T-cell (primary cell): Measurements from ENCODE around the gene TMEM164. TPM values are rescaled to one million over a fixed set of nuclear protein-coding genes. Genes with fewer than 3 reads are reported as not detected.

Source experiments
- ATAC-seq, 4 experiments: fragments of 200-7000 bp in 3 of 4; fragments of 150-1000 bp in 1 of 4; cut with Tn5 transposase; replicated peaks in 1 of 4; 1 replicate in 3 of 4; 2 replicates in 1 of 4; pipeline ENCODE4 v1.10.0; 2021; ENCODE audit warnings: moderate library complexity in 3 of 4, mild to moderate bottlenecking in 2 of 4, moderate number of reproducible peaks in 1 of 4
- CTCF ChIA-PET, 2 donors: fragments of 300-600 bp; sonication (Branson Sonifier 250); formaldehyde crosslinking; loops; one replicate each; lab custom pipeline; 2022; ENCODE audit warnings: antibody characterized with exemption in 2 of 2; lab: Charles Lee
- POLR2A ChIA-PET, 2 donors: fragments of 300-600 bp; sonication (Branson Sonifier 250); formaldehyde crosslinking; loops; one replicate each; lab custom pipeline; 2022; ENCODE audit warnings: antibody characterized with exemption in 2 of 2; lab: Charles Lee
- DNase-seq, 35 experiments: peaks; one replicate each; pipeline versions ENCODE4 v3.0.0 to v3.0.0-alpha.2; 2013 to 2023
- H3K27ac ChIP-seq: one replicate; pipeline ENCODE4 v1.5.1; 2013; ENCODE audit warnings: low read length
- H3K27me3 ChIP-seq, 2 experiments: replicated peaks in 1 of 2; 1 replicate in 1 of 2; 2 replicates in 1 of 2; pipeline versions ENCODE4 v1.6.1 to v1.7.0; 2013; ENCODE audit warnings: low read length in 1 of 2, mixed read lengths in 1 of 2; ENCODE audit not compliant: control insufficient read depth in 2 of 2, insufficient read depth in 2 of 2; ENCODE audit errors: extremely low read depth in 1 of 2
- H3K36me3 ChIP-seq, 2 donors: 1 replicate in 1 of 2; 2 replicates in 1 of 2; pipeline versions ENCODE4 v1.6.1 to v1.7.0; 2013; ENCODE audit warnings: low read length in 1 of 2; ENCODE audit not compliant: control insufficient read depth in 2 of 2, insufficient read depth in 1 of 2; ENCODE audit errors: extremely low read depth in 1 of 2
- H3K4me1 ChIP-seq, 2 experiments: 1 replicate in 1 of 2; 2 replicates in 1 of 2; pipeline versions ENCODE4 v1.6.1 to v1.7.0; 2013; ENCODE audit warnings: low read length in 2 of 2, mixed read lengths in 1 of 2; ENCODE audit not compliant: insufficient read depth in 2 of 2, control insufficient read depth in 1 of 2; ENCODE audit errors: extremely low read depth in 1 of 2
- H3K4me3 ChIP-seq, 2 donors: 1 replicate in 1 of 2; 2 replicates in 1 of 2; pipeline versions ENCODE4 v1.5.1 to v1.7.0; 2013; ENCODE audit warnings: mild to moderate bottlenecking in 2 of 2, low read length in 1 of 2, moderate library complexity in 1 of 2; ENCODE audit not compliant: control insufficient read depth in 1 of 2; ENCODE audit errors: extremely low read depth in 1 of 2
- H3K9me3 ChIP-seq: 2 replicates; pipeline ENCODE4 v1.7.0; 2013
- H3K27ac Mint-ChIP-seq, 2 donors: one replicate each; pipeline ENCODE4 v1.8.0; 2020 to 2021; ENCODE audit warnings: mild to moderate bottlenecking in 2 of 2, mixed read lengths in 2 of 2
- H3K27me3 Mint-ChIP-seq, 2 donors: one replicate each; pipeline ENCODE4 v1.8.0; 2021 to 2022; ENCODE audit warnings: mixed read lengths in 2 of 2
- H3K36me3 Mint-ChIP-seq: one replicate; pipeline ENCODE4 v1.8.0; 2021; ENCODE audit warnings: mixed read lengths
- H3K4me1 Mint-ChIP-seq, 3 donors: one replicate each; pipeline ENCODE4 v1.8.0; 2020 to 2022; ENCODE audit warnings: mixed read lengths in 3 of 3, mild to moderate bottlenecking in 1 of 3
- H3K4me3 Mint-ChIP-seq, 3 donors: one replicate each; pipeline ENCODE4 v1.8.0; 2020 to 2022; ENCODE audit warnings: mild to moderate bottlenecking in 3 of 3, mixed read lengths in 3 of 3, moderate library complexity in 3 of 3
- H3K9me3 Mint-ChIP-seq, 3 donors: one replicate each; pipeline ENCODE4 v1.8.0; 2020 to 2022; ENCODE audit warnings: mixed read lengths in 3 of 3
- WGBS: methylation state at CpG from one replicate; pipeline ENCODE4 v1.1.5; 2013; ENCODE audit warnings: missing lambda C conversion rate; ENCODE audit not compliant: insufficient coverage; 5-methylcytosine and 5-hydroxymethylcytosine counted together
- total RNA-seq, 35 experiments: library from RNA in 6 of 35; stranded (reverse) in 6 of 35; fragments of 120-200 nt in 1 of 35; gene quantifications; one replicate each; pipeline versions ENCODE4 v1.2.1 to v1.2.4 and lab custom pipeline; 2013 to 2026

The TMEM164 gene
- total RNA-seq, 5 donors from 2014 or later (not counting 1 experiment from before 2014, with no cell fraction given) = 16.9 to 20.6 (median 19.8) TPM

- DNase-seq = no peak
- no peaks in the 10 kb centered on the region for H3K9me3 Mint-ChIP-seq
- peaks cover 2 to 9% of the 10 kb centered on the region in 2 experiments for H3K4me1 ChIP-seq
- no CpG with 5 or more reads among the region's 4 CpGs for WGBS
- no peak overlapping the region for H3K4me3 ChIP-seq
- H3K36me3 ChIP-seq = no peaks in the 10 kb centered on the region
- H3K27ac ChIP-seq = no peak overlapping the region
- no peaks in the 10 kb centered on the region for H3K9me3 ChIP-seq
- ChIA-PET POLR2A (no interaction called here), CTCF (no interaction called here)
- H3K27me3 Mint-ChIP-seq = no peaks in the 10 kb centered on the region
- no peak for ATAC-seq
- H3K4me3 Mint-ChIP-seq = no peak overlapping the region
- H3K27me3 ChIP-seq = no peaks in the 10 kb centered on the region
- peaks cover 4% of the 10 kb centered on the region for H3K36me3 Mint-ChIP-seq
- peak overlapping the region in 1 of 2 donors; percentile 12 for H3K27ac Mint-ChIP-seq
- peaks cover 16 to 19% (median 17%) of the 10 kb centered on the region in 3 donors for H3K4me1 Mint-ChIP-seq
Measured at GRCh38 chrX:110192516-110192915, 189.6 kb downstream of the TMEM164 start.

- Mint-ChIP-seq H3K27ac (no peak overlapping the region), H3K4me3 (no peak overlapping the region)
Measured at GRCh38 chrX:110194977-110195376, 192.1 kb downstream of the TMEM164 start.

GRCh38 chrX:110201799-110202198 lies 198.9 kb downstream of the TMEM164 start:
- no peaks in the 10 kb centered on the region for H3K9me3 ChIP-seq
- H3K4me1 Mint-ChIP-seq = peaks cover 0 to 12% (median 6%) of the 10 kb centered on the region in 3 donors
- ChIA-PET CTCF (no interaction called here), POLR2A (no interaction called here)
- ATAC-seq (no peak), DNase-seq (no peak)
- WGBS = no CpG with 5 or more reads among the region's 3 CpGs
- no peak overlapping the region for H3K27ac Mint-ChIP-seq
- H3K36me3 ChIP-seq = peaks cover 0 to 9% of the 10 kb centered on the region in 2 donors
- no peaks in the 10 kb centered on the region for H3K27me3 ChIP-seq
- H3K4me3 Mint-ChIP-seq = no peak overlapping the region
- no peaks in the 10 kb centered on the region for H3K9me3 Mint-ChIP-seq
- no peak overlapping the region for H3K27ac ChIP-seq
- H3K27me3 Mint-ChIP-seq = no peaks in the 10 kb centered on the region
- H3K4me3 ChIP-seq = no peak overlapping the region
- no peaks in the 10 kb centered on the region for H3K4me1 ChIP-seq
- H3K36me3 Mint-ChIP-seq = peaks cover 12% of the 10 kb centered on the region

More at GRCh38 chrX:110194977-110195376, 192.1 kb downstream of the TMEM164 start:
- Mint-ChIP-seq H3K9me3 (no peaks in the 10 kb centered on the region), H3K27me3 (no peaks in the 10 kb centered on the region), H3K4me1 (no peaks in the 10 kb centered on the region), H3K36me3 (peaks cover 4% of the 10 kb centered on the region)
- no CpG with 5 or more reads among the region's 3 CpGs for WGBS
- Histone ChIP-seq H3K36me3 (peaks cover 0 to 9% of the 10 kb centered on the region in 2 donors), H3K27ac (no peak overlapping the region), H3K4me3 (no peak overlapping the region), H3K27me3 (no peaks in the 10 kb centered on the region), H3K9me3 (no peaks in the 10 kb centered on the region), H3K4me1 (no peaks in the 10 kb centered on the region)
- ATAC-seq (no peak), DNase-seq (no peak)
- CTCF ChIA-PET = no interaction called here
- POLR2A ChIA-PET = no interaction called here

GRCh38 chrX:110204986-110205385 lies 202.1 kb downstream of the TMEM164 start:
- Mint-ChIP-seq H3K36me3 (peaks cover 17% of the 10 kb centered on the region), H3K9me3 (no peaks in the 10 kb centered on the region), H3K4me3 (no peak overlapping the region), H3K27ac (no peak overlapping the region), H3K27me3 (no peaks in the 10 kb centered on the region), H3K4me1 (peaks cover 0 to 16% (median 6%) of the 10 kb centered on the region in 3 donors)
- H3K4me3 ChIP-seq = no peak overlapping the region
- no peaks in the 10 kb centered on the region for H3K9me3 ChIP-seq
- ChIA-PET CTCF (no interaction called here), POLR2A (interaction anchor here in 1 of 2 donors (0.5 to 0.6 kb wide), 2 partner anchors 10 to 117 kb away, joined by 3 read pairs; no protein-coding TSS in a partner anchor)
- H3K27ac ChIP-seq = no peak overlapping the region
- no peaks in the 10 kb centered on the region for H3K27me3 ChIP-seq
- DNase-seq (no peak), ATAC-seq (no peak)
- H3K36me3 ChIP-seq = no peaks in the 10 kb centered on the region
- no peaks in the 10 kb centered on the region for H3K4me1 ChIP-seq

- Histone ChIP-seq H3K9me3 (no peaks in the 10 kb centered on the region), H3K27me3 (no peaks in the 10 kb centered on the region), H3K27ac (no peak overlapping the region), H3K36me3 (no peaks in the 10 kb centered on the region), H3K4me1 (no peaks in the 10 kb centered on the region), H3K4me3 (no peak overlapping the region)
- WGBS = no CpG with 5 or more reads among the region's 2 CpGs
- Mint-ChIP-seq H3K36me3 (peaks cover 13% of the 10 kb centered on the region), H3K4me1 (peaks cover 0 to 17% (median 6%) of the 10 kb centered on the region in 3 donors), H3K27ac (no peak overlapping the region), H3K4me3 (no peak overlapping the region), H3K9me3 (no peaks in the 10 kb centered on the region), H3K27me3 (peaks cover 0 to 1% of the 10 kb centered on the region in 2 donors)
- DNase-seq (no peak), ATAC-seq (no peak)
- ChIA-PET CTCF (interaction anchor here in 1 of 2 donors (0.8 kb wide), 1 partner anchor 78 kb away, joined by 6 read pairs; no protein-coding TSS in a partner anchor), POLR2A (no interaction called here)
Measured at GRCh38 chrX:110208092-110208491, 205.2 kb downstream of the TMEM164 start.

- DNase-seq (no peak), ATAC-seq (no peak)
- Histone ChIP-seq H3K27ac (no peak overlapping the region), H3K36me3 (no peaks in the 10 kb centered on the region), H3K4me1 (no peaks in the 10 kb centered on the region), H3K9me3 (no peaks in the 10 kb centered on the region), H3K27me3 (no peaks in the 10 kb centered on the region), H3K4me3 (no peak overlapping the region)
- no CpG with 5 or more reads among the region's 5 CpGs for WGBS
- H3K4me1 Mint-ChIP-seq = peaks cover 0 to 16% (median under 1%) of the 10 kb centered on the region in 3 donors
- H3K36me3 Mint-ChIP-seq = peaks cover 22% of the 10 kb centered on the region
- H3K27me3 Mint-ChIP-seq = peaks cover 0 to 4% of the 10 kb centered on the region in 2 donors
- ChIA-PET POLR2A (interaction anchor here in 1 of 2 donors (1.1 kb wide), 1 partner anchor 19 kb away, joined by 4 read pairs; no protein-coding TSS in a partner anchor), CTCF (interaction anchor here in 1 of 2 donors (0.7 kb wide), 1 partner anchor 132 kb away, joined by 5 read pairs; no protein-coding TSS in a partner anchor)
- H3K27ac Mint-ChIP-seq = no peak overlapping the region
- H3K4me3 Mint-ChIP-seq = no peak overlapping the region
- no peaks in the 10 kb centered on the region for H3K9me3 Mint-ChIP-seq
Measured at GRCh38 chrX:110210417-110211139, 207.7 kb downstream of the TMEM164 start.
